GM21423 (cell line): ENCODE measurements around the gene ST6GAL1.
A peak's percentile ranks its signal among the peaks of the same experiment; 100 is the strongest.
"Not testable (repeated sequence)": the region's sequence is repeated elsewhere in the genome, so short reads cannot be mapped to it uniquely, and the experiment has no call there.

Experiments used
- ATAC-seq: cut with Tn5 transposase; IDR thresholded peaks from one replicate; pipeline ENCODE4 v1.9.1; 2021; ENCODE audit warnings: mild to moderate bottlenecking, moderate library complexity; ENCODE audit not compliant: unreplicated experiment

Gene ST6GAL1

GRCh38 chr3:186991470-186991869 lies 61.1 kb downstream of the ST6GAL1 start:
- no peak for ATAC-seq

GRCh38 chr3:186992096-186992495 lies 61.8 kb downstream of the ST6GAL1 start:
- not testable (repeated sequence) for ATAC-seq

GRCh38 chr3:186993210-186993782 lies 63.0 kb downstream of the ST6GAL1 start:
- no peak for ATAC-seq

- ATAC-seq: no peak
Observed at GRCh38 chr3:186994000-186994955, 64.0 kb downstream of the ST6GAL1 start.

- ATAC-seq: no peak
Observed at GRCh38 chr3:186996356-186996755, 66.0 kb downstream of the ST6GAL1 start.

- ATAC-seq: no peak
Observed at GRCh38 chr3:186997061-186997460, 66.7 kb downstream of the ST6GAL1 start.

- peak; percentile 19 for ATAC-seq
Observed at GRCh38 chr3:186997473-186997939, 67.2 kb downstream of the ST6GAL1 start.

- ATAC-seq: no peak
Observed at GRCh38 chr3:186998937-186999368, 68.6 kb downstream of the ST6GAL1 start.

GRCh38 chr3:187000711-187001151 lies 70.4 kb downstream of the ST6GAL1 start:
- peak; percentile 72 for ATAC-seq

GRCh38 chr3:187002915-187003314 lies 72.6 kb downstream of the ST6GAL1 start:
- no peak for ATAC-seq

GRCh38 chr3:187005827-187006481 lies 75.6 kb downstream of the ST6GAL1 start:
- ATAC-seq: no peak

- ATAC-seq: no peak
Observed at GRCh38 chr3:187006864-187007630, 76.7 kb downstream of the ST6GAL1 start.

GRCh38 chr3:187010382-187010781 lies 80.1 kb downstream of the ST6GAL1 start:
- ATAC-seq: not testable (repeated sequence)

GRCh38 chr3:187011915-187012314 lies 81.6 kb downstream of the ST6GAL1 start:
- peak; percentile 38 for ATAC-seq

- ATAC-seq: no peak
Observed at GRCh38 chr3:187012609-187013051, 82.3 kb downstream of the ST6GAL1 start.

- ATAC-seq: no peak
Observed at GRCh38 chr3:187013159-187013716, 82.9 kb downstream of the ST6GAL1 start.

GRCh38 chr3:187014417-187014864 lies 84.1 kb downstream of the ST6GAL1 start:
- no peak for ATAC-seq

- ATAC-seq: peak; percentile 45
Observed at GRCh38 chr3:187015903-187016638, 85.7 kb downstream of the ST6GAL1 start.

GRCh38 chr3:187016639-187017345 lies 86.5 kb downstream of the ST6GAL1 start:
- peak; percentile 30 for ATAC-seq
